GM12878 (cell line): Measurements from ENCODE around the gene FADD. TPM values are rescaled to one million over a fixed set of nuclear protein-coding genes. Genes with fewer than 3 reads are reported as not detected.

Source experiments
- ATAC-seq: fragments of 200-7000 bp; cut with Tn5 transposase; 3 replicates; pipeline ENCODE4 v1.9.1; 2020; ENCODE audit warnings: mild to moderate bottlenecking, moderate library complexity
- BruUV-seq: library from RNA; stranded (reverse); fragments of 400-500 nt; replicated peaks from 2 replicates; lab custom pipeline; 2021; lab: Mats Ljungman, UMichigan
- CTCF ChIA-PET: fragments of 300-600 bp; sonication (Branson Sonifier 250); formaldehyde crosslinking; extraction: SDS; loops from one replicate; lab custom pipeline; 2021; ENCODE audit warnings: inconsistent platforms; lab: Yijun Ruan, JAX
- POLR2A ChIA-PET: fragments of 350-600 bp; formaldehyde crosslinking; extraction: SDS; loops from one replicate; lab custom pipeline; 2021; ENCODE audit warnings: inconsistent platforms; lab: Charles Lee
- RAD21 ChIA-PET: fragments of 300-600 bp; sonication (Branson Sonifier 250); formaldehyde crosslinking; loops from one replicate; lab custom pipeline; 2023; ENCODE audit warnings: antibody characterized with exemption; ENCODE audit not compliant: unreplicated experiment; lab: Charles Lee
- SMC1A ChIA-PET: fragments of 300-600 bp; sonication (Branson Sonifier 250); formaldehyde crosslinking; loops from one replicate; lab custom pipeline; 2023; ENCODE audit not compliant: unreplicated experiment, uncharacterized antibody; lab: Charles Lee
- DNase-seq: peaks from one replicate; pipeline ENCODE4 v3.0.0-alpha.2; 2011; ENCODE audit warnings: low read depth, low spot score
- FAIRE-seq: peaks from 3 replicates; lab custom pipeline; 2011; peaks lifted over from hg19 to GRCh38; lab: Jason Lieb, UNC
- H2AFZ ChIP-seq: 2 replicates; pipeline ENCODE4 v1.6.0; 2011; ENCODE audit warnings: low read depth, low read length, control low read depth; ENCODE audit not compliant: control insufficient read depth
- H3K27ac ChIP-seq: 2 replicates; pipeline ENCODE4 v1.5.1; 2011; ENCODE audit warnings: control low read depth; ENCODE audit not compliant: control insufficient read depth, insufficient read depth
- H3K27me3 ChIP-seq, 2 experiments: replicated peaks in 1 of 2; 2 replicates each; pipeline versions ENCODE4 v1.6.0 to v1.6.1; 2011; ENCODE audit warnings: low read length in 1 of 2; ENCODE audit not compliant: control insufficient read depth in 2 of 2, insufficient read depth in 2 of 2
- H3K36me3 ChIP-seq, 2 experiments: 2 replicates each; pipeline ENCODE4 v1.5.1; 2011; ENCODE audit warnings: low read length in 1 of 2; ENCODE audit not compliant: control insufficient read depth in 2 of 2, insufficient read depth in 2 of 2
- H3K4me1 ChIP-seq: 2 replicates; pipeline ENCODE4 v1.6.1; 2011; ENCODE audit warnings: mild to moderate bottlenecking, low read length, moderate library complexity, mixed read lengths; ENCODE audit not compliant: control insufficient read depth, insufficient read depth
- H3K4me2 ChIP-seq: 2 replicates; pipeline ENCODE4 v1.6.0; 2011; ENCODE audit warnings: control low read depth; ENCODE audit not compliant: control insufficient read depth, insufficient read depth
- H3K4me3 ChIP-seq: fragments of 200-600 bp; sonication (generic); 2 replicates; pipeline ENCODE4 v1.5.1; 2016
- H3K79me2 ChIP-seq: 2 replicates; pipeline ENCODE4 v1.6.0; 2011; ENCODE audit warnings: low read length; ENCODE audit not compliant: control insufficient read depth, insufficient read depth
- H3K9ac ChIP-seq: 2 replicates; pipeline ENCODE4 v1.8.0; 2011; ENCODE audit warnings: low read length, control low read depth, mixed read lengths; ENCODE audit not compliant: control insufficient read depth, insufficient read depth
- H3K9me3 ChIP-seq: replicated peaks from 3 replicates; pipeline ENCODE4 v1.5.1; 2011; ENCODE audit warnings: mild to moderate bottlenecking, low read length; ENCODE audit not compliant: control insufficient read depth, insufficient read depth
- H4K20me1 ChIP-seq: 2 replicates; pipeline ENCODE4 v1.6.0; 2011; ENCODE audit not compliant: control insufficient read depth, insufficient read depth
- CEBPB ChIP-seq, 2 experiments: fragments of 150-350 bp in 1 of 2; IDR thresholded peaks; 2 replicates each; pipeline ENCODE4 v1.6.1; 2012 to 2014; ENCODE audit warnings: low read depth in 2 of 2, low read length in 2 of 2, borderline replicate concordance in 1 of 2, inconsistent platforms in 1 of 2
- EGR1 ChIP-seq, 2 experiments: IDR thresholded peaks; 1 replicate in 1 of 2; 2 replicates in 1 of 2; pipeline ENCODE4 v1.6.1; 2011 to 2012; ENCODE audit warnings: low read depth in 2 of 2, low read length in 2 of 2, borderline replicate concordance in 1 of 2, mild to moderate bottlenecking in 1 of 2, moderate library complexity in 1 of 2
- POLR2A ChIP-seq: IDR thresholded peaks from 2 replicates; pipeline ENCODE4 v1.6.1; 2011; ENCODE audit warnings: low read depth, mild to moderate bottlenecking, low read length
- WGBS: methylation state at CpG from one replicate; pipeline ENCODE4 v1.1.6; 2016; ENCODE audit warnings: low lambda C conversion rate; ENCODE audit not compliant: insufficient replicate concordance, insufficient coverage; ENCODE audit errors: missing lambda C conversion rate; 5-methylcytosine and 5-hydroxymethylcytosine counted together
- in situ Hi-C: fragments of 300-500 bp; cut with MboI; formaldehyde crosslinking; loops from 9 replicates; pipeline ENCODE4 v1.14.3; 2018; ENCODE audit warnings: mixed read lengths
- intact Hi-C: fragments of 100-400 bp; cut with micrococcal nuclease; formaldehyde crosslinking; loops from one replicate; pipeline ENCODE4 v1.14.2; 2022; ENCODE audit not compliant: unreplicated experiment
- polyA plus RNA-seq, 11 experiments: library from polyadenylated mRNA; depleted of rRNA in 4 of 11; unstranded in 6 of 11; stranded (reverse) in 5 of 11; fragments of >200 nt; fragmentation: Nextera tagmentation in 4 of 11; fragmentation: Illumina TruSeq in 1 of 11; extraction: Ambion mirVana in 4 of 11; extraction: Trizol in 1 of 11; gene quantifications; 1 replicate in 1 of 11; 2 replicates in 10 of 11; pipeline versions ENCODE4 v1.2.1 to v1.2.3, GENCODE V29; 2011 to 2016; ENCODE audit warnings: inconsistent platforms in 2 of 11, missing spikeins in 2 of 11, low read depth in 1 of 11
- total RNA-seq, 4 experiments: library from RNA; depleted of rRNA in 3 of 4; stranded (reverse); fragments of >200 nt in 3 of 4; fragmentation: Illumina TruSeq in 1 of 4; extraction: Trizol in 1 of 4; gene quantifications; 2 replicates each; pipeline versions ENCODE4 v1.2.1 to v1.2.3, GENCODE V29; 2013 to 2021
- TF ChIP-seq, protein P1 (sequence below): fragments of 450-650 bp; formaldehyde crosslinking; IDR thresholded peaks from 2 replicates; pipeline ENCODE4 v1.4.0; 2020; ENCODE audit warnings: mild to moderate bottlenecking, moderate library complexity

FADD gene
- total and polyA plus RNA-seq, 10 of the 15 experiments (the other 5 are each of a cell fraction or from before 2014, with no cell fraction given), result 0.32 to 38.7 (median 21.8) TPM

DNA sequence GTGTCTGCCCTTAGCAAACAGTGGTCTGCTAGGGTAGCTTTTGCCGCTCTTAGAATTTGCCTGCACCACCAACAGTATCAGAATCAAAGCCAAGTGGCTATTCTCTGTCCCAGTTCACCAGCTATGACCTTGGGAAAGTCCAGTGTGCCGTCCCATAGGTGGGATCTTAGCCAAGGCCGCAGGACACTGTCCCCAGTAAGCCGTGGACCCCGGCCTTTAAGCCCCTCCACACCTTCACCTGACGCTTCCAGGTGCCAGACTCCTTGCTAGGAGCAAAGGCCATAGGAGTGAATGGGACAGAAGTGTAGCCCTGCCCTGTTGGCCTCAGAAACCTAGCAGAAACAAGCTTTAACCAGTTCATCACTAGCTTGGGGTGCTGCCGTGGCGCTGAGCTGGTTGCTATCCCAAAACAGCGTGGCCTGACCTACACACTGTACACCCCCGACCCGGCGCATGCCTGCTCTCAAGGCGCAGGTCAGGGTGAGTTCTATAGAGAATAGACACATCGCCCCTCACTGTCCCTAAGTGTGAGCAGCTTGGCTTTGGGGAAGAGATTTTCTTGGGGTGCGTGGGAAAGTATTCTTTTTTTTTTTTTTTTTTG lies 4.5 kb downstream of the FADD start:
- DNase-seq, result no peak
- H3K27me3 ChIP-seq, result no peaks in the 10 kb centered on the region
- ChIA-PET POLR2A (interaction anchor here (0.6 kb wide), 1 partner anchor 536 kb away, joined by 4 read pairs; no protein-coding TSS in a partner anchor), CTCF (no interaction called here), SMC1A (interaction anchor here (1.0 kb wide), 1 partner anchor 9 kb away, joined by 3 read pairs; no protein-coding TSS in a partner anchor), RAD21 (no interaction called here)
- ATAC-seq, result no peak
- no peak overlapping the region for H3K27ac ChIP-seq
- H3K9me3 ChIP-seq, result no peaks in the 10 kb centered on the region
- peaks cover 7 to 13% of the 10 kb centered on the region in 2 experiments for H3K36me3 ChIP-seq
- no peak overlapping the region for H3K4me2 ChIP-seq
- FAIRE-seq, result no peak
- intact Hi-C loops, result loop anchor here (10.0 kb wide), 1 partner anchor 117 kb away; no protein-coding TSS in a partner anchor
- no peak overlapping the region for H3K9ac ChIP-seq
- in situ Hi-C loops, result no loop called here
- BruUV-seq, result no TSS peak
- H2AFZ ChIP-seq, result no peak overlapping the region
- no peak overlapping the region for H3K4me3 ChIP-seq
- peaks cover 6% of the 10 kb centered on the region; the same call in 1 of the 2 replicates for H4K20me1 ChIP-seq
- peaks cover 10% of the 10 kb centered on the region for H3K4me1 ChIP-seq
- TF ChIP-seq CEBPB (IDR thresholded peaks at IDR 0.05; ENCODE audit: borderline replicate concordance in 1 of 2, low read depth in 2 of 2, low read length in 2 of 2) (no peak), POLR2A (0 out of 2 replicates have a peak, but pooled peaks have one; percentile 16), EGR1 (IDR thresholded peaks at IDR 0.05; ENCODE audit: borderline replicate concordance in 1 of 2, low read depth in 2 of 2, low read length in 2 of 2) (no peak)
- TF ChIP-seq, protein P1, sequence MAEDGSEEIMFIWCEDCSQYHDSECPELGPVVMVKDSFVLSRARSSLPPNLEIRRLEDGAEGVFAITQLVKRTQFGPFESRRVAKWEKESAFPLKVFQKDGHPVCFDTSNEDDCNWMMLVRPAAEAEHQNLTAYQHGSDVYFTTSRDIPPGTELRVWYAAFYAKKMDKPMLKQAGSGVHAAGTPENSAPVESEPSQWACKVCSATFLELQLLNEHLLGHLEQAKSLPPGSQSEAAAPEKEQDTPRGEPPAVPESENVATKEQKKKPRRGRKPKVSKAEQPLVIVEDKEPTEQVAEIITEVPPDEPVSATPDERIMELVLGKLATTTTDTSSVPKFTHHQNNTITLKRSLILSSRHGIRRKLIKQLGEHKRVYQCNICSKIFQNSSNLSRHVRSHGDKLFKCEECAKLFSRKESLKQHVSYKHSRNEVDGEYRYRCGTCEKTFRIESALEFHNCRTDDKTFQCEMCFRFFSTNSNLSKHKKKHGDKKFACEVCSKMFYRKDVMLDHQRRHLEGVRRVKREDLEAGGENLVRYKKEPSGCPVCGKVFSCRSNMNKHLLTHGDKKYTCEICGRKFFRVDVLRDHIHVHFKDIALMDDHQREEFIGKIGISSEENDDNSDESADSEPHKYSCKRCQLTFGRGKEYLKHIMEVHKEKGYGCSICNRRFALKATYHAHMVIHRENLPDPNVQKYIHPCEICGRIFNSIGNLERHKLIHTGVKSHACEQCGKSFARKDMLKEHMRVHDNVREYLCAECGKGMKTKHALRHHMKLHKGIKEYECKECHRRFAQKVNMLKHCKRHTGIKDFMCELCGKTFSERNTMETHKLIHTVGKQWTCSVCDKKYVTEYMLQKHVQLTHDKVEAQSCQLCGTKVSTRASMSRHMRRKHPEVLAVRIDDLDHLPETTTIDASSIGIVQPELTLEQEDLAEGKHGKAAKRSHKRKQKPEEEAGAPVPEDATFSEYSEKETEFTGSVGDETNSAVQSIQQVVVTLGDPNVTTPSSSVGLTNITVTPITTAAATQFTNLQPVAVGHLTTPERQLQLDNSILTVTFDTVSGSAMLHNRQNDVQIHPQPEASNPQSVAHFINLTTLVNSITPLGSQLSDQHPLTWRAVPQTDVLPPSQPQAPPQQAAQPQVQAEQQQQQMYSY (CRISPR knock-in tag), result no peak
- peaks cover 27% of the 10 kb centered on the region for H3K79me2 ChIP-seq
- WGBS, result 94% methylated on average over 15 of the region's 15 CpGs
